Keratinocyte (primary cell): Measurements from ENCODE around the gene EEA1.

Experiments
- CTCF ChIP-seq, 3 experiments: IDR thresholded peaks in 1 of 3; conservative IDR thresholded peaks in 1 of 3; optimal IDR thresholded peaks in 1 of 3; 2 replicates in 2 of 3; 3 replicates in 1 of 3; pipeline versions ENCODE3 to v1.5.1; 2011; ENCODE audit warnings: low read length in 3 of 3, mild to moderate bottlenecking in 3 of 3, moderate library complexity in 2 of 3, control low read depth in 1 of 3, inconsistent platforms in 1 of 3; ENCODE audit not compliant: insufficient read depth in 2 of 3; ENCODE audit errors: extremely low read depth in 1 of 3
- EZH2 ChIP-seq: IDR thresholded peaks from one replicate; pipeline ENCODE4 v1.6.1; 2012; ENCODE audit warnings: inconsistent platforms, mild to moderate bottlenecking, low read length, moderate library complexity

- no peak for TF ChIP-seq CTCF (optimal IDR thresholded peaks at IDR 0.05 in 1 of 3, IDR thresholded peaks at IDR 0.05 in 1 of 3, conservative IDR thresholded peaks at IDR 0.05 in 1 of 3; ENCODE audit: extremely low read depth in 1 of 3, insufficient read depth in 2 of 3, low read length in 3 of 3)
- no peak for TF ChIP-seq EZH2
These were observed 4.5 kb upstream of the EEA1 start for GRCh38 chr12:92933606-92934005.
